Common myeloid progenitor, CD34-positive (primary cell): ENCODE data around the gene CYS1.

Experiments
- CTCF ChIA-PET: fragments of 350-600 bp; sonication (Branson Sonifier 250); formaldehyde crosslinking; loops from one replicate; lab custom pipeline; 2021; ENCODE audit warnings: antibody characterized with exemption; lab: Charles Lee
- POLR2A ChIA-PET: fragments of 350-600 bp; sonication (Branson Sonifier 250); formaldehyde crosslinking; loops from one replicate; lab custom pipeline; 2021; ENCODE audit warnings: antibody characterized with exemption; lab: Charles Lee
- DNase-seq, 3 donors: peaks; one replicate each; pipeline versions ENCODE4 v3.0.0 to v3.0.0-alpha.2; 2013
- H3K27ac ChIP-seq, 2 experiments: 1 replicate in 1 of 2; 2 replicates in 1 of 2; pipeline ENCODE4 v1.7.0; 2013; ENCODE audit warnings: inconsistent platforms in 2 of 2, low read length in 2 of 2, mild to moderate bottlenecking in 2 of 2, low read depth in 1 of 2, moderate library complexity in 1 of 2; ENCODE audit not compliant: severe bottlenecking in 2 of 2, insufficient read depth in 1 of 2, poor library complexity in 1 of 2
- H3K27me3 ChIP-seq, 5 experiments: replicated peaks in 2 of 5; 1 replicate in 3 of 5; 2 replicates in 2 of 5; pipeline versions ENCODE4 v1.6.1 to v1.7.0; 2013; ENCODE audit warnings: low read length in 4 of 5, mild to moderate bottlenecking in 2 of 5, moderate library complexity in 2 of 5, inconsistent platforms in 1 of 5; ENCODE audit not compliant: insufficient read depth in 5 of 5, control insufficient read depth in 4 of 5
- H3K36me3 ChIP-seq, 4 experiments: 1 replicate in 2 of 4; 2 replicates in 2 of 4; pipeline versions ENCODE4 v1.6.1 to v1.7.0; 2013; ENCODE audit warnings: low read length in 3 of 4, control low read depth in 1 of 4, mild to moderate bottlenecking in 1 of 4; ENCODE audit not compliant: control insufficient read depth in 4 of 4, insufficient read depth in 4 of 4
- H3K4me1 ChIP-seq, 4 experiments: 1 replicate in 3 of 4; 2 replicates in 1 of 4; pipeline versions ENCODE4 v1.6.1 to v1.7.1; 2013; ENCODE audit warnings: low read length in 3 of 4, mild to moderate bottlenecking in 3 of 4, control low read depth in 1 of 4, inconsistent platforms in 1 of 4, moderate library complexity in 1 of 4; ENCODE audit not compliant: control insufficient read depth in 4 of 4, insufficient read depth in 4 of 4; ENCODE audit errors: control extremely low read depth in 1 of 4
- H3K4me3 ChIP-seq, 7 experiments: 1 replicate in 4 of 7; 2 replicates in 3 of 7; pipeline versions ENCODE4 v1.5.1 to v1.7.0; 2013; ENCODE audit warnings: mild to moderate bottlenecking in 7 of 7, low read length in 6 of 7, moderate library complexity in 6 of 7, inconsistent platforms in 2 of 7, low read depth in 2 of 7, control low read depth in 1 of 7; ENCODE audit not compliant: insufficient read depth in 4 of 7, control insufficient read depth in 1 of 7; ENCODE audit errors: extremely low read depth in 1 of 7
- H3K9me3 ChIP-seq, 5 experiments: 1 replicate in 4 of 5; 2 replicates in 1 of 5; pipeline versions ENCODE4 v1.6.1 to v1.7.1; 2013; ENCODE audit warnings: low read length in 4 of 5, mild to moderate bottlenecking in 2 of 5, inconsistent platforms in 1 of 5, low read depth in 1 of 5, moderate library complexity in 1 of 5; ENCODE audit not compliant: control insufficient read depth in 4 of 5, insufficient read depth in 2 of 5; ENCODE audit errors: control extremely low read depth in 1 of 5
- WGBS: methylation state at CpG from one replicate; pipeline ENCODE4 v1.1.5; 2013; ENCODE audit not compliant: insufficient coverage; 5-methylcytosine and 5-hydroxymethylcytosine counted together

Gene CYS1

GRCh38 chr2:10059552-10060335, 20.5 kb downstream of the CYS1 start:
- ChIA-PET CTCF (interaction anchor here (0.6 to 1.8 kb wide), 4 partner anchors 10 to 536 kb away, joined by 3 to 5 read pairs (median 4); no protein-coding TSS in a partner anchor), POLR2A (no interaction called here)
- Histone ChIP-seq H3K27ac (no peak overlapping the region), H3K36me3 (peaks cover 0 to 6% (median 0%) of the 10 kb centered on the region in 4 experiments), H3K27me3 (peaks cover 0 to 4% (median 0%) of the 10 kb centered on the region in 5 experiments), H3K9me3 (no peaks in the 10 kb centered on the region), H3K4me1 (peaks cover 0 to 9% (median 5%) of the 10 kb centered on the region in 4 experiments), H3K4me3 (no peak overlapping the region)
- DNase-seq = no peak
- 95% methylated on average over 18 of the region's 20 CpGs for WGBS

- CTCF ChIA-PET = interaction anchor here (0.6 to 2.8 kb wide), 3 partner anchors 12 to 537 kb away, joined by 3 to 19 read pairs (median 5); no protein-coding TSS in a partner anchor
- peaks cover 0 to 9% (median 1%) of the 10 kb centered on the region in 4 experiments for H3K36me3 ChIP-seq
- peaks cover 0 to 4% (median 0%) of the 10 kb centered on the region in 5 experiments for H3K27me3 ChIP-seq
- no peaks in the 10 kb centered on the region for H3K9me3 ChIP-seq
- H3K4me1 ChIP-seq = peaks cover 0 to 9% (median 5%) of the 10 kb centered on the region in 4 experiments
- POLR2A ChIA-PET = no interaction called here
- H3K4me3 ChIP-seq = no peak overlapping the region
- no peak overlapping the region for H3K27ac ChIP-seq
- WGBS = 96% methylated on average over 16 of the region's 17 CpGs
- no peak for DNase-seq
Measured at GRCh38 chr2:10059016-10059351, 21.2 kb downstream of the CYS1 start.

GRCh38 chr2:10058251-10059015, 21.8 kb downstream of the CYS1 start:
- Histone ChIP-seq H3K4me1 (peaks cover 0 to 9% (median 5%) of the 10 kb centered on the region in 4 experiments), H3K27ac (no peak overlapping the region), H3K4me3 (no peak overlapping the region), H3K9me3 (no peaks in the 10 kb centered on the region), H3K27me3 (peaks cover 0 to 4% (median 0%) of the 10 kb centered on the region in 5 experiments), H3K36me3 (peaks cover 0 to 15% (median 1%) of the 10 kb centered on the region in 4 experiments)
- no peak for DNase-seq
- CTCF ChIA-PET = interaction anchor here (1.1 to 2.8 kb wide), 7 partner anchors 10 to 75 kb away, joined by 3 to 19 read pairs (median 4); no protein-coding TSS in a partner anchor
- WGBS = 95% methylated on average over 36 of the region's 39 CpGs
- POLR2A ChIA-PET = no interaction called here

GRCh38 chr2:10057231-10058107, 22.7 kb downstream of the CYS1 start:
- no peak overlapping the region for H3K27ac ChIP-seq
- peak overlapping the region in 4 of 7 experiments; percentile 23 to 69 (median 56) for H3K4me3 ChIP-seq
- CTCF ChIA-PET = interaction anchor here (0.6 to 2.8 kb wide), 16 partner anchors 11 to 426 kb away, joined by 3 to 19 read pairs (median 4); partner anchors contain the start of gene YWHAQ
- peak in 2 of 3 donors; percentile 34 to 39 for DNase-seq
- 42% methylated on average over 23 of the region's 28 CpGs for WGBS
- no peaks in the 10 kb centered on the region for H3K9me3 ChIP-seq
- POLR2A ChIA-PET = no interaction called here
- H3K27me3 ChIP-seq = peaks cover 0 to 4% (median 0%) of the 10 kb centered on the region in 5 experiments
- H3K36me3 ChIP-seq = peaks cover 2 to 22% (median 5%) of the 10 kb centered on the region in 4 experiments
- peaks cover 0 to 9% (median 5%) of the 10 kb centered on the region in 4 experiments for H3K4me1 ChIP-seq

- Histone ChIP-seq H3K4me3 (no peak overlapping the region), H3K36me3 (peaks cover 2 to 30% (median 7%) of the 10 kb centered on the region in 4 experiments), H3K27me3 (peaks cover 0 to 4% (median 0%) of the 10 kb centered on the region in 5 experiments), H3K27ac (no peak overlapping the region), H3K9me3 (no peaks in the 10 kb centered on the region), H3K4me1 (peaks cover 0 to 9% (median 5%) of the 10 kb centered on the region in 4 experiments)
- ChIA-PET POLR2A (no interaction called here), CTCF (interaction anchor here (0.9 to 2.8 kb wide), 10 partner anchors 10 to 287 kb away, joined by 3 to 19 read pairs (median 4); no protein-coding TSS in a partner anchor)
- whole genome bisulfite sequencing = 90% methylated on average over 7 of the region's 11 CpGs
- DNase-seq = no peak
Measured at GRCh38 chr2:10056439-10056838, 23.8 kb downstream of the CYS1 start.

- no peaks in the 10 kb centered on the region for H3K9me3 ChIP-seq
- H3K27me3 ChIP-seq = peaks cover 0 to 4% (median 0%) of the 10 kb centered on the region in 5 experiments
- H3K36me3 ChIP-seq = peaks cover 2 to 33% (median 7%) of the 10 kb centered on the region in 4 experiments
- H3K27ac ChIP-seq = no peak overlapping the region
- no peak for DNase-seq
- CTCF ChIA-PET = interaction anchor here (0.9 to 1.3 kb wide), 2 partner anchors 71 to 239 kb away, joined by 3 to 5 read pairs; no protein-coding TSS in a partner anchor
- H3K4me3 ChIP-seq = no peak overlapping the region
- POLR2A ChIA-PET = no interaction called here
- H3K4me1 ChIP-seq = peaks cover 0 to 9% (median 5%) of the 10 kb centered on the region in 4 experiments
- WGBS = 98% methylated on average over 6 of the region's 7 CpGs
Measured at GRCh38 chr2:10054976-10055375, 25.2 kb downstream of the CYS1 start.
